CD4-positive, alpha-beta T cell treated with Interleukin-4 for 4 hours (primary cell): ENCODE measurements around the gene MDM2.

Experiments used
- DNase-seq: peaks from one replicate; pipeline ENCODE4 v3.0.0-alpha.2; 2020

The MDM2 gene

GRCh38 chr12:68807576-68808387 lies at the start of gene MDM2:
MDM2 (plus strand) TSS chr12:68808177; CDS start chr12:68808478, 301 bp downstream.
- peak; percentile 98 for DNase-seq

GRCh38 chr12:68759852-68760251 lies 48.1 kb upstream of the MDM2 start:
- no peak for DNase-seq

GRCh38 chr12:68760806-68761441 lies 47.1 kb upstream of the MDM2 start:
- no peak for DNase-seq

GRCh38 chr12:68761442-68761812 lies 46.5 kb upstream of the MDM2 start:
- no peak for DNase-seq

- DNase-seq, result no peak
Observed at GRCh38 chr12:68761901-68762630, 45.9 kb upstream of the MDM2 start.

GRCh38 chr12:68762691-68763090 lies 45.3 kb upstream of the MDM2 start:
- no peak for DNase-seq

- DNase-seq, result no peak
Observed at GRCh38 chr12:68765696-68766095, 42.3 kb upstream of the MDM2 start.

DNA sequence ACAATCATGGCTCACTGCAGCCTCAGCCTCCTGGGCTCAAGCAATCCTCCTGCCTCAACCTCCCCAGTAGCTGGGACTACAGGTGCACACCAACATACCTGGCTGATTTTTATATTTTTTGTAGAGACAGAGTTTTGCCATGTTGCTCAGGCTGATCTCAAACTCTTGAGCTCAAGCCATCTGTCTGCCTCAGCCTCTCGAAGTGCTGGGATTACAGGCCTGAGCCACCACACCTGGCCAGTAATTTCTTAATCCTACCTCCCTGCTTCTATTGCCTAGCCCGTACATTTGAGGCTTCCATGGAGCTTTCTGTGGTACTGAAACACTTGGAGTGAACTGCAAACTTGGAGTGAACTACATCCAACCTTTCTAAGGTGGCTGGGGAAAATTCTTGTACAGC lies 41.3 kb upstream of the MDM2 start:
- no peak for DNase-seq

DNA sequence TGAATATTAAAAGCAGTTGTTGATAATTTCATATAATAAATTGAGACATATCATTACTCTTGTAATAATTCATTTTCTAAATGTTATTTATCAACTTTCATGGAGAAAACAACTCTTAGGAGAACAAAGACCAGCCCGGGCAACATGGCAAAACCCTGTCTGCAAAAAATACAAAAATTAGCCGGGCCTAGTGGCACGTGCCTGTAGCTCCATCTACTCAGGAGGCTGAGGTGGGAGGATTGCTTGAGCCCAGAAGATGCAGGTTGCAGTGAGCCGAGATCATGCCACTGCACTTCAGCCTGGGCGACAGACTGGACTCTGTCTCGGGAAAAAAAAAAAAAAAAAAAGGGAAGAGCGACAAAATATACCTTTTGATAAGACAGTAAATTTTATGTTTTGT lies 40.8 kb upstream of the MDM2 start:
- DNase-seq, result no peak

DNA sequence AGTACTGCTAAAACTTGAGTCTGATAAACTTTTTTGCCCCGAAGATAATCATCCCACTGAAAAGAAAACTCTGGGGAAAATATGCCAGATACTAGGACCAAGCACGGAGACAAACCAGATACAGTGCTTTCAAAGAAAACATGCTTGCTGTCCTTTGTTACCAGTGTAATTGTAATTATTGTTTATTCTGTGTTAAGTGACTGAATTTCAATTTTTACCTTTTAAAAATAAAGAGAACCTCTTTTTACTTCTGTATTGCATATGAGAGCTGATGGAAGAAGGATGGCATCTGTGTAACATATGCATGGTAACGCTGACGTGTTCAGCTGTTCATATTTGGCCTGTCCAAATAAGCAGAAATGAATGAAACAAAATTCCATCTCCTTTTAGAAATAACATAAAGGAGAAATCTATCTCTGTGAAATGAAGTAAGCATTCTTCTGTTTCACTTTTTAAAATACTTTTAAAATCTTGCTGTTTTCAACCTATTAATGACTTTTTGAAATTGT lies 39.5 kb upstream of the MDM2 start:
- no peak for DNase-seq

DNA sequence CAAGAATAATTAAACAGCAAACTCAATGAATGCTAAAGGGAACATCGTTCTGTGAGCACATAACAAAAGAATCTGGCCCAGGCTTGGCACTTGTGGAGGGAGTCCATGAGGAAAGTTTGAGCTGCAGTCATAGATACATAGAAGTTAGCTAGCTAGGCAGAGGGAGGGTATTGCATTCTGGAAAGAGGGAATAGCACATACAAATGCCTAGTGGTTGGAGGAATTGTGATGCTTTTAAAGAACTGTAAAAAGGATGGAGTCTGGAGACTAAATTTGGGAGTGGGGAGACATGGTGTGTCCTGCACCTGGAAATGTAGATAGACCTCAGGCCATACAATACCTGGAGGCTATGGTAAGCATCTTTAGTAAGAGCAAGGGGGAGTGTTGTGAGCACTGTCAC lies 38.0 kb upstream of the MDM2 start:
- no peak for DNase-seq

GRCh38 chr12:68771223-68771925 lies 36.6 kb upstream of the MDM2 start:
- no peak for DNase-seq

DNA sequence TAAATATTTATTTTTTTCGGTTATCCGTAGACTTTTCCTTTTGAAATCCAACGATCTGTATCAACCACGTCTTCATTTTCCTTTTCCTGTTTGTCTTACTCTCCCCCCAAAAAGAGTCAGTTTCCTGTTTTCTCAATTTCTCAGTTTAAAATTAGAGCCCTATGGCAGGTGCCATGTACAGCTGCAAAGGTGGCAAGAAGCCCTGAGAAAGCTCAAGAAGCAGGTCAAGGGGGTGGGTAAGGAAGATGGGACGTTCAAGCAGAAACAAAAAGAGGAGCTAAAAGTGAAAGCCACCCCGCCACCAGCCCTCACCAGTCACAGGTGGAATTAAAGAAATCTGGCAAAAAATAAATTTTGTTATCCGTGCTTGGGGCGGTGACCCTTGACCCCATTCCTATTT lies 35.3 kb upstream of the MDM2 start:
- DNase-seq, result no peak

GRCh38 chr12:68773582-68773981 lies 34.4 kb upstream of the MDM2 start:
- DNase-seq, result no peak

- DNase-seq, result no peak
Observed at GRCh38 chr12:68775121-68775630, 32.8 kb upstream of the MDM2 start.

- no peak for DNase-seq
Observed at GRCh38 chr12:68776976-68777610, 30.9 kb upstream of the MDM2 start.

- no peak for DNase-seq
Observed at GRCh38 chr12:68779280-68779679, 28.7 kb upstream of the MDM2 start.

DNA sequence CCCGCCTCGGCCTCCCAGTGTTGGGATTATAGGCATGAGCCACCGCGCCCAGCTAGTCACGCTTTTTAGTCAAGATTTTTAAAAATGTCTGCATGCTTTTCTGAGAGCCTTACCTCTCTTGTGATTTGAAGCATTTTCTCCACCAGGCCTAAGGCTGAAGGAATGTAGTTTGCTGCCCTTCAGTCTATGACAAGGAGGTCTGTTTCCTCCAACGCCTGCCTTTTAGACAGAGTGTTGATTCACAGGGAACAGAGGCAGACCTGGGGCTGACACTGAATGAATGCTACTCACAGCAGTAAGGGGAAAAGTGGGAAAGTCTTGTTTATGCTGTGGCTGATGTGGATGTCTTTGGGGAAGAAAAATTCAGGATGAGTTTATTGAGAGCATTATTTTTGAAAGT lies 27.2 kb upstream of the MDM2 start:
- no peak for DNase-seq

DNA sequence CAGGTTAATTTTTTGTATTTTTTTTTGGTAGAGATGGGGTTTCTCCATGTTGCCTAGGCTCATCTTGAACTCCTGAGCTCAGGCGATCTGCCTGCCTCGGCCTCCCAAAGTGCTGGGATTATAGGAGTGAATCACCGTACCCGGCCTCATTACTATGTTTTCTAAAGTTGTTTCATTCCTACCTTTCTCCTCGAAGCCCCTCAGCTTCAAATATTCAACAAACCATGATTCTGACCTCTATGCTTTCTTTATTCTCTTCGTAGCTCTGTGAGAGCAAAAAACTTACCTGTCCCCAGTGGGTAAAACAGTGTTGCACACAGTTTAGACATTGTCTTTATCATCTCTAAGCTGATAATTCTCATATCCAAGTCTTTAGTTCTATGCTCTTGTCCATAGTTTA lies 26.2 kb upstream of the MDM2 start:
- DNase-seq, result no peak

DNA sequence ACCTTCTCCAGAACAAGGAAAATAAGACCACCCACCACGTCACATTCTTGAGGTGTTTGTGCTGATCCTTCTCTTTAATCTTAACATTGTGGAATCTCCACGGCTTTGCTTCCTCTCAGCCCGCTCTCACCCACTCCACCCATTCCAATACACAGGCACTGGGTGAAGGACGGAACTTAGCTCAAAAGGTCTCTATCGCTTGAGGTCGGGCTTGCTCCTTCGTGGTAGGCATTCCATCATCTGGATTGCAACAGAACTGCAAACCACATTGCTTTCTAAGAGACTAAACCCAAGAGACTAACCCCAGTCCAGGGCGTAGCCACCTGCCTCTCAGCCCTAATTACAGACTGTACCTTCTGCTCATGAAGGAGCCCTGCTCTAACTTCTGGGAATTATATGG lies 24.0 kb upstream of the MDM2 start:
- no peak for DNase-seq

DNA sequence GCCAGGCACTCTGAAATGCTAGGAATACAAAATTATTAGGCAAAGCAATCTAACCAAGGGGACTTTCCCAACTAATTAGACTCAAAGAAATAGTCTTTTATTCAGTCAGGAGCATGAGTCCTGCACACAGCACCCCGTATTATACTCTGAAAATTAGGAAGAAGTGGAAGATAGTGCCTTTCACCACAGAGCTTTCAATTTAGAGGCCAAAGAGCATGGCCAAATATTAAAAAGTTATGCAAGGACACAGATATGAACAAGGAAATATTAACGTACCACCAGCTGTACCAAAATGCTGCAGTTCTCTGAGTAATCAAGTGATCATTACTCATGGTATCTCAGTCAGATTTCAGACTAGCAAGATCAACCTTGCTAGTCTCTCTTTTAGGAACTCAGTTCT lies 22.6 kb upstream of the MDM2 start:
- DNase-seq, result no peak

- no peak for DNase-seq
Observed at GRCh38 chr12:68785823-68786222, 22.2 kb upstream of the MDM2 start.
